ENCODE data around the gene HBZ. TPM values are rescaled to one million over a fixed set of nuclear protein-coding genes. Genes with fewer than 3 reads are reported as not detected.
A peak's percentile ranks its signal among the peaks of the same experiment; 100 is the strongest.
"Not testable (repeated sequence)": the region's sequence is repeated elsewhere in the genome, so short reads cannot be mapped to it uniquely, and the experiment has no call there.

The HBZ gene
- total and polyA plus RNA-seq, 2 of the 13 experiments (the other 11 are each of a cell fraction or from before 2014, with no cell fraction given) = 0.21 TPM; not detected in 1

- H3K79me2 ChIP-seq (ENCODE audit: insufficient read depth, low read length); intact Hi-C loops (cut with micrococcal nuclease; ENCODE audit: unreplicated experiment); CTCF ChIA-PET (ENCODE audit: low intra/inter-chr PET ratio, low total read pairs); H2AFZ ChIP-seq (ENCODE audit: low read length); H3K9ac ChIP-seq (ENCODE audit: insufficient read depth, low read depth, low read length); ATAC-seq; DNase-seq (ENCODE audit: low spot score); POLR2A ChIA-PET; H3K4me3 ChIP-seq (replicated peaks in 1 of 3; ENCODE audit: insufficient read depth in 1 of 3, low read depth in 2 of 3, low read length in 3 of 3); H3K4me2 ChIP-seq (ENCODE audit: low read depth, low read length); FAIRE-seq; H3K36me3 ChIP-seq (replicated peaks in 1 of 2; ENCODE audit: control insufficient read depth in 1 of 2, insufficient read depth in 2 of 2, low read length in 2 of 2); in situ Hi-C loops (cut with HindIII; ENCODE audit: extremely low pct_ligation_motif_present, low pct_unique_long_range_greater_than_20kb); H4K20me1 ChIP-seq (ENCODE audit: insufficient read depth, low read length); H3K9me3 ChIP-seq (ENCODE audit: low read length); H3K27ac ChIP-seq (ENCODE audit: extremely low read length, insufficient read depth, low read length); BruUV-seq (replicated peaks): not testable (repeated sequence)
- 6% methylated on average over 12 of the region's 20 CpGs for WGBS (ENCODE audit: low lambda C conversion rate)
- Histone ChIP-seq H3K4me1 (ENCODE audit: insufficient read depth, low read length) (peaks cover 22% of the 10 kb centered on the region), H3K27me3 (ENCODE audit: control insufficient read depth in 1 of 2, insufficient read depth in 2 of 2, low read length in 2 of 2) (peaks cover 3 to 47% of the 10 kb centered on the region in 2 experiments)
- 0 out of 2 replicates have a peak, but pooled peaks have one; percentile 50 for TF ChIP-seq HNRNPL (IDR thresholded peaks at IDR 0.05; ENCODE audit: low read depth, low read length)
These were observed 7.8 kb downstream of the HBZ start for GRCh38 chr16:160242-160641.

GRCh38 chr16:160691-161190 lies 8.3 kb downstream of the HBZ start:
- in situ Hi-C loops (cut with HindIII; ENCODE audit: extremely low pct_ligation_motif_present, low pct_unique_long_range_greater_than_20kb) = no loop called here
- POLR2A ChIA-PET = no interaction called here
- H3K27ac ChIP-seq (ENCODE audit: extremely low read length, insufficient read depth, low read length) = no peak overlapping the region
- DNase-seq (ENCODE audit: low spot score) = no peak
- ATAC-seq = no peak
- H3K79me2 ChIP-seq (ENCODE audit: insufficient read depth, low read length) = no peaks in the 10 kb centered on the region
- peaks cover 6 to 52% of the 10 kb centered on the region in 2 experiments for H3K27me3 ChIP-seq (ENCODE audit: control insufficient read depth in 1 of 2, insufficient read depth in 2 of 2, low read length in 2 of 2)
- H2AFZ ChIP-seq (ENCODE audit: low read length) = no peak overlapping the region
- no peaks in the 10 kb centered on the region for H3K9me3 ChIP-seq (ENCODE audit: low read length)
- WGBS (ENCODE audit: low lambda C conversion rate) = 7% methylated on average over 11 of the region's 18 CpGs
- no TSS peak for BruUV-seq (replicated peaks)
- H3K9ac ChIP-seq (ENCODE audit: insufficient read depth, low read depth, low read length) = no peak overlapping the region
- no peak for FAIRE-seq
- no peaks in the 10 kb centered on the region for H3K36me3 ChIP-seq (replicated peaks in 1 of 2; ENCODE audit: control insufficient read depth in 1 of 2, insufficient read depth in 2 of 2, low read length in 2 of 2)
- H3K4me2 ChIP-seq (ENCODE audit: low read depth, low read length) = no peak overlapping the region
- H3K4me1 ChIP-seq (ENCODE audit: insufficient read depth, low read length) = peaks cover 27% of the 10 kb centered on the region
- peaks cover 3% of the 10 kb centered on the region; the same call in 1 of the 2 replicates for H4K20me1 ChIP-seq (ENCODE audit: insufficient read depth, low read length)
- H3K4me3 ChIP-seq (replicated peaks in 1 of 3; ENCODE audit: insufficient read depth in 1 of 3, low read depth in 2 of 3, low read length in 3 of 3) = no peak overlapping the region
- CTCF ChIA-PET (ENCODE audit: low intra/inter-chr PET ratio, low total read pairs) = no interaction called here
- intact Hi-C loops (cut with micrococcal nuclease; ENCODE audit: unreplicated experiment) = no loop called here
- TF ChIP-seq KLF12 (CRISPR knock-in tag; IDR thresholded peaks at IDR 0.05; ENCODE audit: borderline replicate concordance) = no peak
- no peak for TF ChIP-seq STAT6 (CRISPR knock-in tag; IDR thresholded peaks at IDR 0.05; ENCODE audit: borderline replicate concordance)
- TF ChIP-seq AHR (CRISPR knock-in tag; IDR thresholded peaks at IDR 0.05) = no peak
- no peak for TF ChIP-seq SNRNP70 (IDR thresholded peaks at IDR 0.05; ENCODE audit: low read depth, low read length)
- no peak for TF ChIP-seq E2F1 (CRISPR knock-in tag; IDR thresholded peaks at IDR 0.05)
- no peak for TF ChIP-seq TFE3 (CRISPR knock-in tag; IDR thresholded peaks at IDR 0.05)
- TF ChIP-seq JDP2 (CRISPR knock-in tag; IDR thresholded peaks at IDR 0.05; ENCODE audit: borderline replicate concordance) = no peak
- no peak for TF ChIP-seq KDM4B (CRISPR knock-in tag; IDR thresholded peaks at IDR 0.05)
- TF ChIP-seq ZKSCAN1 (IDR thresholded peaks at IDR 0.05; ENCODE audit: low read length) = no peak
- TF ChIP-seq HMG20B (CRISPR knock-in tag; conservative IDR thresholded peaks at IDR 0.05) = no peak
- TF ChIP-seq SP5 (CRISPR knock-in tag; IDR thresholded peaks at IDR 0.05; ENCODE audit: borderline replicate concordance, low read depth) = no peak
- no peak for TF ChIP-seq ZNF644 (CRISPR knock-in tag; IDR thresholded peaks at IDR 0.05; ENCODE audit: low read depth)
- no peak for TF ChIP-seq KLF11 (CRISPR knock-in tag; IDR thresholded peaks at IDR 0.05)
- no peak for TF ChIP-seq TAF15 (IDR thresholded peaks at IDR 0.05; ENCODE audit: low read depth, low read length, poor library complexity, severe bottlenecking)
